Activated T-cell treated with anti-CD3 and anti-CD28 coated beads for 4 hours (primary cell): ENCODE results near the gene FAM20A.

Source experiments
- DNase-seq: peaks from one replicate; pipeline ENCODE4 v3.0.0-alpha.2; 2020

FAM20A gene

GRCh38 chr17:68489919-68490318, 111.2 kb downstream of the FAM20A start:
- no peak for DNase-seq
